RWPE1 (cell line): ENCODE data around the gene TSPAN13.

Experiments used
- CTCF ChIA-PET: fragments of 350-600 bp; sonication (Branson Sonifier 250); formaldehyde crosslinking; extraction: SDS; loops from one replicate; lab custom pipeline; 2021; lab: Yijun Ruan, JAX
- POLR2A ChIA-PET: fragments of 400-600 bp; formaldehyde crosslinking; extraction: SDS; loops from one replicate; lab custom pipeline; 2020; ENCODE audit warnings: antibody characterized with exemption; ENCODE audit not compliant: low non-redundant PET; lab: Yijun Ruan, JAX
- DNase-seq: peaks from one replicate; pipeline ENCODE4 v3.0.0; 2012; ENCODE audit warnings: low spot score
- H3K27ac ChIP-seq: fragments of 450-650 bp; 2 replicates; pipeline ENCODE4 v1.5.1; 2017
- CTCF ChIP-seq: fragments of 450-650 bp; conservative IDR thresholded peaks from 2 replicates; pipeline ENCODE4 v1.5.1; 2017; ENCODE audit warnings: low read depth, mild to moderate bottlenecking

Gene TSPAN13

GRCh38 chr7:16833373-16833772, 79.8 kb downstream of the TSPAN13 start:
- no peak overlapping the region for H3K27ac ChIP-seq
- TF ChIP-seq CTCF, result no peak
- DNase-seq, result no peak
- ChIA-PET POLR2A (no interaction called here), CTCF (interaction anchor here (1.0 kb wide), 1 partner anchor 468 kb away, joined by 3 read pairs; no protein-coding TSS in a partner anchor)
